ENCODE results near the gene GAB2.
"Not testable (repeated sequence)": the region's sequence is repeated elsewhere in the genome, so short reads cannot be mapped to it uniquely, and the experiment has no call there.

Gene GAB2

DNA sequence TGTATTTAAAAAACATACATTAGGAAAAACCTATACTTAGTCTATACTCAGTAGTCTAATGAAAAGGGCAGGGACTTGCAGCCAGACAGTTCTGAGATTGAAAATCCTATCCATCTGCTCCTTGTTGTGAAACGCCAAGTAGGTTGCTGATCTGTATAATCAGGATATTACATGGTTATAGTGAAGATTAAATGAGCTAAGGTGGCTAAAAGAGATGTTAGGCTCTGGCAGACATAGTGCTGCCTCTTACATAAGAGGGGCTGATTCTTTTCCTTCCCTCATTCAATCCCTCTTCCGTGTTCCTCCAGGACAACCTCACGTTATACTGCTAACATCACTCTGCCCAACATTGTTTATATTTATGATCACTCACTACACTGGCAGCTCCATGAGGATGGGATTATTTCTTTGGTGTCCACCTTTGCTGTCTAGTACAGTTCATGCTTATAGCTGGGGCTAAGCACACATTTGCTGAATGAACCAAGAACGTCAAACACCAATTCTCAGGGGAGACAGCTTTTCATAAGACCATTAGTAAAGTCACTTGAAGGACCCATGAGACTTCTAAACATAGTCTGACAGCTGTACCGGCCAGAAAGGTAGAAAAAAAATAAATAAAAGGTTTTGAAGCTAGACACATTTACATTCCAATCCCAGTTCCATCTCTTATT lies 46.3 kb downstream of the GAB2 start:
- DNase-seq (ENCODE audit: insufficient read length, low spot score) (no peak), FAIRE-seq (no peak)

DNA sequence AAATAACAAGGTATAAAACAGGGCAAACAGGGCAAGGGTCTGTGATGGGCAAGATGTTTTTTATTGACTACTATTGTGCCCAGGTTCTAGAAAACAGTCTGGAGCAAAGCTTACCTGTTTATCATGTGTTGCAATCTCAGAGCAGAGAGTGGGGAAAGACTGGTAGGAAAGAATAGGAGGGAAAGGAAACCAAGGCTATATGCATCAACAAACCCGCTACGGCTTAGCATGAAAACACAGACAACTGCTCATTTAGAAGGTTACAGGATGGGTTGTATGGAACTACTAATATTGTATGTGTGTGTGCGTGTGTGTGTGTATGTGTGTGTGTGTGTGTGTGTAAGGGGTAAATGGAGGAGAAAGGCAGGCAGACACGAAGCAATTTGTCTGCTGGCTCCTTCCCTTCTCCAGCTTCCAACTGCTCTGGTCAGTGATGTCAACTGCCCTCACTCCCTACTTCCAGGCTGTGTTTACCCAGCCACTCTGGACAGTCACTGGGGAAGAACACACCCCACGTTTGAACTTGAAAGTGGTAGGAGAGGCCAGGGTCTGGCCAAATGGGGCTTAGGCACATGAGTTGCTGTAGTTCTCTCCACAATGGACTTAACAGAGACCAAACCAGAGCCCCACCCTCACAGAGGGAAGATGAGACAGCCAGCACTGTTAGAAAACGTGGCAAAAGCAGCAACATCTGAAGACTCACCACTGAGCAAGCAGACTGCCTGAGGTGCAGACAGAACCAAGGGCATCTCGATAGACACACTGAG lies 47.0 kb downstream of the GAB2 start:
- DNase-seq (ENCODE audit: insufficient read length, low spot score) = no peak
- FAIRE-seq = no peak

DNA sequence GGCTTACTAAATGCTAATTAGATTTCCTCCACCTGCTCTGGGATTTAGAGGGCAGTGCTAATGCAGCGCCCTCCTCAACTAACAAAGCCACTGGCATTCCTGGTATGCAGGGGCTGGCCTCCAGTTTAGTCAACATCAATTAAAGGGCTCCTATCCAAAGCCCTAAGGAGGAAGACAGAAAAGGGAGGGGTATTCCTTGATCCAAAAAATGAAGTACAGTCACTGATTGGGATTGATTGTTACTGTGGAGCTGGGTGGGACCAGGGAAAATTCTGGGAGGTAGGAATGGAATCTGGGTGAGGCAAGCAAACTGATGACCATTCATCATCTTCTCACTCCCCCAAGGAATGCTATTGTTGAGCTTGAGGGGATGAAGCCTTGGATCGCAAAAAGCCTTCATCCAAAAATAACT lies 52.2 kb downstream of the GAB2 start:
- DNase-seq (ENCODE audit: insufficient read length, low spot score) (no peak), FAIRE-seq (no peak)

DNA sequence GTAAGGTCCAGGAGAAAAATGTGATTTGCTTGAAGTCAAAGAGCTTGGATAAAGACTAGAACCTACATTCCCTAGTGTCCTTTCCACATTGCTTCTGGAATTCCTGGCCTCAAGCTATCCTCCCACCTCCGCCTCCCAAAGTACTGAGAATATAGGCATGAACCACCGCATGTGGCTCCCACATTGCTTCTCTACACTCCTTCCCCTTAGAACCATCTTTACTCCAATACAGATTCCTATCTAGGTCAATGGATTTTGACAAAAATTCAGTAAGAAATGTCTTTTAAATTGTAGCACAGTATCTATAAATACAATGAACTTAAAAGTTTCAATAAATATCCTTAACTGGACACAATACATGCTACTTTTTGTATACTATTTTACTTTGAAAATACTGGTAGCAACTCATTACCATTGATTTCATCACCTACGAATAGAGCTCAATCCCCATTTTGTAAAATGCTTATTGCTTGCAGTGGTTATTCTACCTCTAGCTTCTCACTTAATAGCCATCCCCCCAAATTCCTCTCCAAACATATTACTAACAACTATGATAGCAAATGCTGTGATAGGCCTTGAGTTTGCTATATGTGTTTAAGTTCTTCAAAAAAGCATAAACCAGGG lies 53.4 kb downstream of the GAB2 start:
- FAIRE-seq (no peak), DNase-seq (ENCODE audit: insufficient read length, low spot score) (no peak)

DNA sequence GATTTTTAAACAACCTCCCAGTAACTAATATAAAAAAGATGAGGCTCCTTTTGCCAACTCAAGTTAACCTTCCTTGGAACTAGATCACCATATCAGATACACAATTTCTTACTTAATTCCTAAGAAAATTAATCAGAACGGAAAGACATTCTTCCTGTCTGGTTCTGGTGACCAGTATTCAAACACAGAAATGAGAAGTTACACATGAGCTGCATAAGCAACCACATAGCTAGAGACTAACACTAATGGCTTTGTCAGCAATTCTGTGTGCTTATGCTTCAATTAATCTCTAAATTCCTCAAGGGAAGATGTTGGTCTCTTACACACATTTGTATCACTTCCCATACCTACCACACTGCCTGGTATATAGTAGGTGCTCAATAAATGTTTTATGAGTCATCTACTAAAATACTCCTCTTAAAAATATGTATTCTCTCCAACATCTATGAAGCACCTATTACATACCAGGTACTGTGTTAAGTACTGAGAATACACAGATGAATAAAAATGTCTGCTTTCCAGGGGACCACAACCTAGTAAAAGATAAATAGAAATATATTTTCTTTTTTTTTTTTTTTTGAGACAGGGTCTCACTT lies 54.5 kb downstream of the GAB2 start:
- no peak for FAIRE-seq
- DNase-seq (ENCODE audit: insufficient read length, low spot score) = no peak

DNA sequence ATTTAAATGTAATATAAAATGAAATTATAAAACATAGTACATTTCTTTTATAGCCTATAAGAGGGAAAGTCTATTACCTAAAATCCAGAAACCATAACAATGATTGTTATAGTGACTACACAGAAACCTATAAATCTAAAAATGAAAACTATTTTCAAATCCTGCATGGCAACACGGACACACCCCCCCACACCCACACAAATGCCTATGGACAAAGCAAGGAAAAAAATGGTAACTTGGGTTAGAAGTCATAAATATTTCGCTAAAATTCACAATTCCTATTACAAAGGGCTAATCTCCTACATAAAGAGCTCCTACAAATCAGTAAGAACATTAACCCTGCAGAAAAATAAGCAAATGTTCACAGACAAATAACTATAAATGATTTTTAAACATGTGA lies 56.4 kb downstream of the GAB2 start:
- no peak for DNase-seq (ENCODE audit: insufficient read length, low spot score)
- FAIRE-seq = no peak

DNA sequence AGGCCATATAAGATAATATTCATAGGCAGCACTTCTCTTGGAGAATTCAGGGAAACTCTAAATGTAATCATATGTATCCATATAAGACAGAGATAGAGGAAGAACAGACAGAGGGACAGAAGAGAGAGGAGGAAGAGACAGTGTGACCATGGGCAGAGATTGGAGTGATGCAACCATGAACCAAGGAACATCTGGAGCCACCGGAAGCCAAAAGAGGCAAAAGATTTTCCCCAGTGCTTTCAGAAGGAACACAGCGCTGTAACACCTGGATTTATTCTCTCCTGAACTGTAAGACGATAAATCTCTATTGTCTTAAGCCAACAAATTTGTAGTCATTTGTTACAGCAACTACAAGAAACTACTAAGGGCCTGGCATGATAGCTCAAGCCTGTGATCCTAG lies 57.7 kb downstream of the GAB2 start:
- no peak for DNase-seq (ENCODE audit: insufficient read length, low spot score)
- FAIRE-seq = no peak

DNA sequence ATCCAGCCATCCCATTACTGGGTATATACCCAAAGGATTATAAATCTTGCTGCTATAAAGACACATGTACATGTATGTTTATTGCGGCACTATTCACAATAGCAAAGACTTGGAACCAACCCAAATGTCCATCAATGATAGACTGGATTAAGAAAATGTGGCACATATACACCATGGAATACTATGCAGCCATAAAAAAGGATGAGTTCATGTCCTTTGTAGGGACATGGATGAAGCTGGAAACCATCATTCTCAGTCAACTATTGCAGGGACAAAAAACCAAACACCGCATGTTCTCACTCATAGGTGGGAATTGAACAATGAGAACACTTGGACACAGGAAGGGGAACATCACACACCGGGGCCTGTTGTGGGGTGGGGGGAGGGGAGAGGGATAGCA lies 59.7 kb downstream of the GAB2 start:
- FAIRE-seq; DNase-seq (ENCODE audit: insufficient read length, low spot score): not testable (repeated sequence)

DNA sequence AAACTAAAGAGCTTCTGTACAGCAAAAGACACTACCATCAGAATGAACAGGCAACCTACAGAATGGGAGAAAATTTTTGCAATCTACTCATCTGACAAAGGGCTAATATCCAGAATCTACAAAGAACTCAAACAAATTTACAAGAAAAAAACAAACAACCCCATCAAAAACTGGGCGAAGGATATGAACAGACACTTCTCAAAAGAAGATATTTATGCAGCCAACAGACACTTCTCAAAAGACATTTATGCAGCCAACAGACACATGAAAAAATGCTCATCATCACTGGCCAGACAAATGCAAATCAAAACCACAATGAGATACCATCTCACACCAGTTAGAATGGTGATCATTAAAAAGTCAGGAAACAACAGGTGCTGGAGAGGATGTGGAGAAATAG lies 60.2 kb downstream of the GAB2 start:
- not testable (repeated sequence) for FAIRE-seq; DNase-seq (ENCODE audit: insufficient read length, low spot score)

DNA sequence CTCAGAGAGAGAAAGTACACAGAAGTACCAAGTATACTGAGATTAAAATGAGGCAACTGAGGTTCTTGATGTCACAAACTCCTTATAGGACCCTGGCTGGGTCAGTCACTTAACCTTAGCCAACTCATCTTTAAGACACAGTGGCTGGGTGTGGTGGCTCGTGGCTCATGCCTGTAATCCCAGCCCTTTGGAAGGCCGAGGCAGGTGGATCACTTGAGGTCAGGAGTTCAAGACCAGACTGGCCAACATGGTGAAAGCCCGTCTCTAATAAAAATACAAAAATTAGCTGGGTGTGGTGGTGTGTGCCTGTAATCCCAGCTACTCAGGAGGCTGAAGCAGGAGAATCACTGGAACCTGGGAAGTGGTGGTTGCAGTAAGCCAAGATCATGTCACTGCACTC lies 61.9 kb downstream of the GAB2 start:
- not testable (repeated sequence) for FAIRE-seq; DNase-seq (ENCODE audit: insufficient read length, low spot score)

DNA sequence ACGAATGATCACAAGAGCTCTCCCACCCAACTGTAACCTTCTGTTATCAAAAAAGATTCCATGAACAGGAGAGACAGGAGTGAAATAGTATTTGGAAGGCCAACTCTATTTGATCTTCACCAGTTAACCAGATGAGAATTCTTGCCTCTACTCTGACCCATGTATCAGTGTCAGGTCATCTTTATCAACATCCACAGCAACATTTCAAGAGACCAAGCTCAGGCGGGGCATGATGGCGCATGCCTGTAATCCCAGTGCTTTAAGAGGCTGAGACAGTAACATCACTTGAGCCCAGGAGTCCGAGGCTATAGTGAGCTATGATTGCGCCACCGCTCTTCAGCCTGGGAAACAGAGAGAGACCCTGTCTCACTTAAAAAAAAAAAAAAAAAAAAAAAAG lies 62.3 kb downstream of the GAB2 start:
- DNase-seq (ENCODE audit: insufficient read length, low spot score) (no peak), FAIRE-seq (no peak)

DNA sequence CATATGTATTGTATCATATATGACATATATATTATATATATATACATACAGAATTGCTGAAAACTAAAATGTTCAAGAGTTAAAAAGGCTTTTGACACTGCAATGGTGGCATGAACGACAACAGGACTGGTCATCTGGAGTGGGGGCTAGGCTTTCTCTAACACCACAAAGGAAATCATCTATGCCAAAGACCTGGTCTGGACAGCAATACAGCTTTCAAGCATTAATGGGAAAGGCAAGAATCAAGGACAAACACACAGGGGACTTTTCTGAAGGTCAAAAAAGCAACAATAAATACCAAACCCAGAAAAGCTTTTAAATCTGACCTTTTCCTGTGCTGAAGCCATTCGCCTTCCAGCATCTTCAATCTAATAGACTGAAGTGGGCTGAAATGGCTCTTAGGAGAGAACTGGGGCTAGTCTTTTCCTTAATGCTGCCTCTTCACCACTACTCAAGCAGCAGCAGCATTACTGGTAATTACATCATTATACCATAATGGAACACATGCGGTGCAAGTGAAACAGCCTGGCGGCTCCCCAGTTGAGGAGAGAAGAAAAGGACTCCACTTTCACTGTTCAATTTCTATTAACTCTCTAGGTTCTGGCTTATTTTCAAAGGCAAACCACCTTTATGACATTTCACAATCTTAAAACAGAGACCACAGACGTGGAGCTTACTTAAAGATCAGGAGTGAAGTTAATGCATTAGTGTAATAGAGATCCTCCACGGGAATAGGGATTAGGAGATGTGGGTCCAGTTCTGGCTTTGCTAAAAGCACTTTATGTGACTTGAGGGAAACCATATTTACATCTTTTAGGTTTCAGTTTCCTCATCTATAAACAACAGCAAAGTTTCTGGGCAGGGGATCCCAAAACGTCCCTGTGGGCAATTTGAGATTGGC lies 63.0 kb downstream of the GAB2 start:
- no peak for FAIRE-seq
- DNase-seq (ENCODE audit: insufficient read length, low spot score) = no peak

DNA sequence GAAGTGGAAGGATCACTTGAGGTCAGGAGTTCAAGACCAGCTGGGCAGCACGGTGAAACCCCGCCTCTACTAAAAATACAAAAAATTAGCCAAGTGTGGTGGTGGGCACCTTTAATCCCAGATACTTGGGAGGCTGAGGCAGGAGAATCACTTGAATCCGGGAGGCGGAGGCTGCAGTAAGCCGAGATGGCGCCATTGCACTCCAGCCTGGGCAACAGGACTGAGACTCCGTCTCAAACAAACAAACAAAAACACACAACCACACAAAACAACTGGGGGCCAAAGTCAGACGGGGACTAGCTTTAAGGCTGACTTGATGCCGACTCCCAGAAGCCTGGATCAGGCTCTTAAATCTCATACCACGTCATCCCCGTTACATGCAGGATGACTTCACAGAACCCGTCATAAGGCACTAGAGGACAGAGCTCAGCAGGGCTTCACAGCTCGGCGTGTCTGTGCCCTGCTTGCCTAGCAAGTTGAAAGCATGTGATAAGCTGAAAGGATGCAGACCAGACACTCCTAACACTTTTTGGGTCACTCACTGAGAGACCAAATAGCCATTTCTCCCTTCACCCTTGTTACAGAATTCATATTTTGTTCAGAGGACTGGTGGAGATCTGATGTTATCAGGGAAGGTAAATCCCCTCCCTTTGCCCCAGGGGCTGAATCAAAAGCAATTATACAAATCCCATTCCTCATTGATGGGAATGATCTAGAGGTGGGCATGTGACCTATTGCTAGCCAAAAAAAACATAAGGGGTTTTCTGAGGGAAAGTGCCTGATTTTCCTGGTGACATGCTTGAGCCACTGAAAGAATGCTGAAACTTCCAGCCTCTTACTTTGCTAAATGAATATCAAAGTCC lies 65.4 kb downstream of the GAB2 start:
- no peak for FAIRE-seq
- DNase-seq (ENCODE audit: insufficient read length, low spot score) = no peak

DNA sequence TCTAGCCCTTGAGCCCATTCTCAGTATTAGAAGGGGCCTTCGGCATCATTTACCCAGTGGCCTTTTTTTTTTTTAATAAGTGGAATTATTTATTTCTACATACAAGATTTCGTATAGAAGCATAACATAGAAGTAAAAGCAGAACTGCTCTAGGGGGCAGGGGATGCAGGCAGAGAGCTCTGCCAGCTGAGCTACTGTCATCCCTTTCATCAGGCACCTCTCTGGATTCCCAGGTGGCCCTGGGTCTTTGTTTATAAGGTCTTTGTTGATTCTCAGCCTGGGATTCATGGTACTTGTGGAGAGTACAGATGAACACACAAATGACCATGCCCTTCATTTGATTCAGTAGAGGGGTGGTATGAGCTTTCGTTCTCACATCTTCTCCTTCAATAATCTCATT lies 66.4 kb downstream of the GAB2 start:
- FAIRE-seq = no peak
- DNase-seq (ENCODE audit: insufficient read length, low spot score) = no peak

DNA sequence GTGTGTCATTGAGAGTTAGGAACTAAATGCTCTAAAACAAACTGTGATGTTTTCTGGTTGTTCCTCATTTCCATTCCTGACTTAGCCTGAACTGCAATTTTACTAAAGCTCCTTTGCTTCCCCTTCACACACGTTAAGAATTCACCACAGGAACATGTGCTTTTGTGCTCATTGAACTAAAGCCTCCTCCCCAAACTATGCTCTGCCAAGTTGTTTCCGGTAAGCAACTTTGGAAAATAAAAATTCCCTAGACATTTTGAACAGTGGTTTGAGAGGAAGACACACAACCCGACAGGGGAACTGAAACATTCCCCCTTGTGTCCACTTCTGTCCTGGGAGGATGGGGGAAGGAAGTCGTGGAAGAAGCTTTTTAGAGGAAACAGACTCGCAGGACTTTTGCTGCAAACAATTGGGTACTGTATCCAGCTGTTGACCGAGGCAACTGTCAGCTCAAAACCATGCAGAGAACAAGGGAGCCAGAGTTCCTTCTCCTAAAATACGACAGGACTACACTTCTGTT lies 66.9 kb downstream of the GAB2 start:
- FAIRE-seq (peak; percentile 73), DNase-seq (ENCODE audit: insufficient read length, low spot score) (no peak)

DNA sequence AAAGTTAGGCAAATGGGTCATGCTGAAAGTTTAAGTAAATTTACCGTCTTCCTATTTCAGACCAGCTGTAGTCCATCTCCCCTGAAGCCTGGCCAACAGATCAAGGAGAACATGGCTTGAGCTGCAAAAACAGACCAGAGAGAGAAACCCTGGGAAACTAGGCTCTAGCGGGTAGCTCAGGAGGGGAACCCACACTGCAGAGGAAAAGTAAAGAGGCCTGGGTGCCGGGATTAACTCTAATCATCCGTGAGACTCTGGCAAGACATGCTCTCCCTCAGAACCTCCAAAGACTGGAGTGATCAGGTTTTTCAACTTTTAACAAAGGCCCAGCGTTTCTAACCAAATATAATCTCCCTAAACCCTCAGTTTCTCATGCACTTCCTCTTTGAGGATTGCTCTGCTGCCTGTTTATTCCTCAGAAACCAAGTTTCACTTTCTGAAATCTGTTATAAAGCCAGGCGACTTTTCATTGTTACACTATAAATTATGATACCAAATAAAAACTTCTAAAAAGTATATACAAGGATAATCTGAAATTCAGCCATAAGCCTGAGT lies 67.5 kb downstream of the GAB2 start:
- DNase-seq (ENCODE audit: insufficient read length, low spot score) (no peak), FAIRE-seq (peak; percentile 64)

DNA sequence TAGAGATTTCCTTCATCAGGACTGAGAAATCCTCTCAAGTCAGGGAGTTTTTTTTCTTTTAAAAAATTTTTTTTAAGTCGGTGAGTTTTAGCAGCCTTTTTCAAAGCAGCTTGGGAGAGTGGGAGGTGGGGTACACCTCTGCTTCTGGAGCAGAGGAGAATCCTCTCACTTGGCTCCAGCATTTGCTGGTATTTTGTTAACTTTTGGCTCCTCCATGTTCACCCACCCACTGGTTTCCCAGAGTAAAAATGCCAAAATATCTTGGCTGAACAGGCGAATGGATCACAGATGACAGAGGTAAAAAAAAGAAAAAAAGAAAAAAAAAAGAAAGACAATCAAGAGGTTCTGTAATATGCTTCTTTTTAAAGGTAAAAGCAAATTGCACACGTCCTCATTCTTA lies 68.0 kb downstream of the GAB2 start:
- FAIRE-seq = no peak
- DNase-seq (ENCODE audit: insufficient read length, low spot score) = no peak

DNA sequence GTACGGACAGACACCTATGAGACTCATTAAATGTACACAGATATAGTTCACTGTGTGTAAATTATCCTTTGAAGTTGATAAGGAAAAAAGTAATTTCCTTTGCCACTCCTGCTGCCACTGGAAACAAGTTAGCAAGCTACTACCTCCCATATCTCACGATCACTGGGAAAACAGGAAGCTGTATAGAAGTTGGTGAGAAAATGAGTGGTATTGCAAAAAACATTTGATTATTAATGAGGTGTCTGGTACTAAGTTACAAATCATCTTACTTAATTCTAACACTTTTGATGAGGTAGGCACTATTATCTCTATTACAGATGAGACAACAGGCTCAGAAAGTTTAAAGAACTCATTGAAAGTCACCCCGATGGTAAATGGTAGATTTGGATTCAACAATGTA lies 68.5 kb downstream of the GAB2 start:
- no peak for FAIRE-seq
- DNase-seq (ENCODE audit: insufficient read length, low spot score) = no peak

DNA sequence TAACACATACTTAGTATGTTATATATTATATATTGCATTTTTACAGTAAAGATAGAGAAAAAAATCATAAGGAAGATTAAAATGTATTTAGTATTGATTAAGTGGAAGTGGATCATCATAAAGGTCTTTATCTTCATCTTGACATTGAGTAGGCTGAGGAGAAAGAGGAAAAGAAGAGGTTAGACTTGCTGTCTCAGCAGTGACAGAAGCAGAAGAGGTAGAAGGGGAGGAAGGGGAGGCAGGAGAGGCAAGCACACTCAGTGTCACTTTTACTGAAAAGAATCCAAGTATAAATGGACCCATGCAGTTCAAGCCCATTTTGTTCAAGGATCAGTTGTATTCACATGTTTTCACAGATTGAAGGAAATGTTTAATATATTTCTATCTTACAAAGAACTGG lies 69.7 kb downstream of the GAB2 start:
- FAIRE-seq = no peak
- DNase-seq (ENCODE audit: insufficient read length, low spot score) = no peak

Measured in GM19239 (cell line).